Keratinocyte (primary cell): ENCODE results near the gene BMPER.

Source experiments
- EZH2 ChIP-seq: IDR thresholded peaks from one replicate; pipeline ENCODE4 v1.6.1; 2012; ENCODE audit warnings: inconsistent platforms, mild to moderate bottlenecking, low read length, moderate library complexity
- TF ChIP-seq, protein P1 (sequence below), 3 experiments: IDR thresholded peaks in 1 of 3; conservative IDR thresholded peaks in 1 of 3; optimal IDR thresholded peaks in 1 of 3; 2 replicates in 2 of 3; 3 replicates in 1 of 3; pipeline versions ENCODE3 to v1.5.1; 2011; ENCODE audit warnings: low read length in 3 of 3, mild to moderate bottlenecking in 3 of 3, moderate library complexity in 2 of 3, control low read depth in 1 of 3, inconsistent platforms in 1 of 3; ENCODE audit not compliant: insufficient read depth in 2 of 3; ENCODE audit errors: extremely low read depth in 1 of 3

GRCh38 chr7:34015651-34016050 lies 110.3 kb downstream of the BMPER start:
- TF ChIP-seq, protein P1, sequence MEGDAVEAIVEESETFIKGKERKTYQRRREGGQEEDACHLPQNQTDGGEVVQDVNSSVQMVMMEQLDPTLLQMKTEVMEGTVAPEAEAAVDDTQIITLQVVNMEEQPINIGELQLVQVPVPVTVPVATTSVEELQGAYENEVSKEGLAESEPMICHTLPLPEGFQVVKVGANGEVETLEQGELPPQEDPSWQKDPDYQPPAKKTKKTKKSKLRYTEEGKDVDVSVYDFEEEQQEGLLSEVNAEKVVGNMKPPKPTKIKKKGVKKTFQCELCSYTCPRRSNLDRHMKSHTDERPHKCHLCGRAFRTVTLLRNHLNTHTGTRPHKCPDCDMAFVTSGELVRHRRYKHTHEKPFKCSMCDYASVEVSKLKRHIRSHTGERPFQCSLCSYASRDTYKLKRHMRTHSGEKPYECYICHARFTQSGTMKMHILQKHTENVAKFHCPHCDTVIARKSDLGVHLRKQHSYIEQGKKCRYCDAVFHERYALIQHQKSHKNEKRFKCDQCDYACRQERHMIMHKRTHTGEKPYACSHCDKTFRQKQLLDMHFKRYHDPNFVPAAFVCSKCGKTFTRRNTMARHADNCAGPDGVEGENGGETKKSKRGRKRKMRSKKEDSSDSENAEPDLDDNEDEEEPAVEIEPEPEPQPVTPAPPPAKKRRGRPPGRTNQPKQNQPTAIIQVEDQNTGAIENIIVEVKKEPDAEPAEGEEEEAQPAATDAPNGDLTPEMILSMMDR (optimal IDR thresholded peaks at IDR 0.05 in 1 of 3, IDR thresholded peaks at IDR 0.05 in 1 of 3, conservative IDR thresholded peaks at IDR 0.05 in 1 of 3; ENCODE audit: extremely low read depth in 1 of 3, insufficient read depth in 2 of 3, low read length in 3 of 3), result no peak
- no peak for TF ChIP-seq EZH2
